Fibroblast of mammary gland (primary cell): ENCODE data around the gene TCEA3.

Source experiments
- DNase-seq: peaks from one replicate; pipeline ENCODE4 v3.0.0-alpha.2; 2010; ENCODE audit warnings: low read depth
- H3K4me3 ChIP-seq: 2 replicates; pipeline ENCODE4 v1.5.1; 2011; ENCODE audit warnings: low read depth, mild to moderate bottlenecking, low read length, moderate library complexity; ENCODE audit not compliant: control insufficient read depth
- TF ChIP-seq, protein P1 (sequence below): conservative IDR thresholded peaks from 2 replicates; pipeline ENCODE4 v1.5.1; 2011; ENCODE audit warnings: low read depth, low read length, inconsistent platforms; ENCODE audit not compliant: control insufficient read depth, insufficient read depth

The TCEA3 gene

DNA sequence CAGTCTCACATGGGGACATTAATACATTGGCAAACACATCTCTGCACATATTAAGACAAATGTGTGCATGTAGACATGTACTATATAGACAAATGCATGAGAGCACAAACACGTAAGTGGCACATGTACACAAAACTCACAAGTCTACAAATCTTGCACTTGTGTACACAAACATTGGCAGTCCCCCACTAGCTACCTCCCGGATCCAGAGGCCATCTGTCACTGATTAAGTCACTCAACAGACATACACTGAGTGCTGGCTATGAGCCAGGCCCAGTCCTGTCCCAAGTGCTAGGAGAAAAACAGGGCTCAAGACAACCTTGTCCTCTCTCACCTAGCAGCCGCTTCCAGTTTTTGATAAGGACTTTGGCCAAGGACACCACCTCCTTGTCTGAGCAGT lies 7.0 kb downstream of the TCEA3 start:
- TF ChIP-seq, protein P1, sequence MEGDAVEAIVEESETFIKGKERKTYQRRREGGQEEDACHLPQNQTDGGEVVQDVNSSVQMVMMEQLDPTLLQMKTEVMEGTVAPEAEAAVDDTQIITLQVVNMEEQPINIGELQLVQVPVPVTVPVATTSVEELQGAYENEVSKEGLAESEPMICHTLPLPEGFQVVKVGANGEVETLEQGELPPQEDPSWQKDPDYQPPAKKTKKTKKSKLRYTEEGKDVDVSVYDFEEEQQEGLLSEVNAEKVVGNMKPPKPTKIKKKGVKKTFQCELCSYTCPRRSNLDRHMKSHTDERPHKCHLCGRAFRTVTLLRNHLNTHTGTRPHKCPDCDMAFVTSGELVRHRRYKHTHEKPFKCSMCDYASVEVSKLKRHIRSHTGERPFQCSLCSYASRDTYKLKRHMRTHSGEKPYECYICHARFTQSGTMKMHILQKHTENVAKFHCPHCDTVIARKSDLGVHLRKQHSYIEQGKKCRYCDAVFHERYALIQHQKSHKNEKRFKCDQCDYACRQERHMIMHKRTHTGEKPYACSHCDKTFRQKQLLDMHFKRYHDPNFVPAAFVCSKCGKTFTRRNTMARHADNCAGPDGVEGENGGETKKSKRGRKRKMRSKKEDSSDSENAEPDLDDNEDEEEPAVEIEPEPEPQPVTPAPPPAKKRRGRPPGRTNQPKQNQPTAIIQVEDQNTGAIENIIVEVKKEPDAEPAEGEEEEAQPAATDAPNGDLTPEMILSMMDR = no peak
- H3K4me3 ChIP-seq = no peak overlapping the region
- peak; percentile 37 for DNase-seq

DNA sequence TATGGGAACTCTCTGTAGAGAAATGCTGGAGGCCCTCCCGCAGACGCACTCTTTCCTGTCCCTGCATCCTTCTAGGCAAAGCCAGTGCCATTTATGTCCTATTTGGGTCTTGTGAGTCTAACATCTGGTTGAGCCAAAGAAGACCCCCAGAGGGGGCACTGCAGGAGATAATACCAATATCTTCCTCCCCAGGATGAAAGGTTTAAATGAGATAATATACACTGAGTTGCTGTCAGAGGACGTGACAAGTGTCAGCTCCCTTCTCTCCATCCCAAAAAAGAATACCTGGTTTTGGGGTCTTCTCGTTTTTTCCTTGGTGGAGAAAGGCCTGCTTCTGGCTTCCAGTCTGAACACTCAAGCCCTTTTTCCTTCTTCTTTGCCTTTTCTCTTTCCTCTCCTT lies 7.6 kb downstream of the TCEA3 start:
- TF ChIP-seq, protein P1 = no peak
- DNase-seq = no peak
- no peak overlapping the region for H3K4me3 ChIP-seq

DNA sequence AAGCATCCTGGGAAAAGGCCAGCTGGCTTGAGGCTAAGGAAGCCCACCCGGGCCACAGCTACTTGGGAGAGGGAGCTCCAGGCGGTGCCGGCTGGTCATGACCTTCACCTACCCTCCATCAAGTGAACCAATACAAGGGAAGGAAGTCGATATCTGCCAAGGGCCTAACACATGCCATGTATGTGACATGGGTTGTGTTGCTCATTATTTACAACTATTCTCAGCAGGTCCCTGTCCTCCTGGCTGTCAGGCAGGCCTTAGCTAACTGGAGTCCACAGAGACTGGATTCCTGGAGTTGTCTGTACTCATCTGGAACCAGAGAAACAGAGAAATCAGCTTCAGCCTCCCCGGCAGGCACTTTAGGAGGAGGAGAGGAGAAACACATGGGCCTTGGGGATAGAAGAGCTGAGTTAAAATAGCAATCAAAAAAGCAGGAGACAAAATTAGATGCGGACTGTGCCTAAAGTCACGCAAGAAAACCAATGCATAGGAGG lies 15.7 kb downstream of the TCEA3 start:
- TF ChIP-seq, protein P1 = no peak
- no peak overlapping the region for H3K4me3 ChIP-seq
- no peak for DNase-seq

- DNase-seq = no peak
- H3K4me3 ChIP-seq = no peak overlapping the region
- TF ChIP-seq, protein P1 = no peak
Measured at GRCh38 chr1:23407016-23407630, 17.4 kb downstream of the TCEA3 start.

GRCh38 chr1:23405946-23406345 lies 18.6 kb downstream of the TCEA3 start:
- TF ChIP-seq, protein P1 = no peak
- no peak overlapping the region for H3K4me3 ChIP-seq
- no peak for DNase-seq

DNA sequence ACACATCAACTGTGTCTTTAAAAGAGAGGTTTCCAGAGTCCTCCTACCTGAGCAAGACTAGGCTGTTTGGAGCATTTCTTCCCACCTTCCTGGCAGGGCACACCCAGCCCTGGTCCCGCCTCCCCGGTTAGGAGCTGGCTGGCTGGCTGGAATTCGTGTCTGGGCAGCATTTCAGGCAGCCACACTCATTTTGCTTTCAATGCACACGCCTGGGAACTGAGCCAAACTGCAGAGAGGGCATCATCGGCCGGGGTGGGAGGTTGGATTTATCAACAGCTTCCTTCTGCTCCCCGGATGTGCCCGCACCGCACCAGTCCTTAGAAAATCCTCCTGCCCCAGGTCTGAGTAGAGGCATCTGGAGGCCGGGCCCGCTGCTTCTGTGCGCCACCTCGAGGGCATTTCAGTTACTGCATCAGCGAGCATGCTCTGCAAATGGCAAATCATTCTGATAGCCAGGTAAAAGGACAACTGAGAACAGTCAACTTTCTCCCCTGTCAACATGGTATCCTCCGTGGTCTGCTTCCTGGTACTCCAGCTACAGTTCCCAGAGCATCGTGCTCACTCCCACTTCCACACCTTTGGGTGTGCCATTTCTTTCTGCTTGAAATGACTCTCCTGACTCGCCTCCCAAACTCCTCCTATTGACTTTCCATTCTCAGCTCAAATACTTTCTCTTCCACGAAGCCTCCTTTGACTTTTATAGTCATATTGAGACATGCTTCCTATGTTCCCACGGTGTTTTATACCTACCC lies 20.6 kb downstream of the TCEA3 start:
- TF ChIP-seq, protein P1 = peak; percentile 92
- no peak overlapping the region for H3K4me3 ChIP-seq
- peak; percentile 89 for DNase-seq
